Stomach (tissue), 4 donors: ENCODE data around the gene GRHL3.

Experiments
- EP300 ChIP-seq: sonication (generic); formaldehyde crosslinking; IDR thresholded peaks from one replicate; pipeline ENCODE4 v1.6.1; 2017; ENCODE audit warnings: antibody characterized with exemption
- POLR2A ChIP-seq, 4 donors: fragments of 450-650 bp; IDR thresholded peaks; one replicate each; pipeline ENCODE4 v1.6.1; 2016; ENCODE audit warnings: antibody characterized with exemption in 4 of 4, control low read depth in 2 of 4, mild to moderate bottlenecking in 1 of 4, moderate library complexity in 1 of 4
- POLR2AphosphoS5 ChIP-seq, 3 donors: sonication (generic); formaldehyde crosslinking; IDR thresholded peaks; one replicate each; pipeline ENCODE4 v1.6.1; 2016; ENCODE audit warnings: antibody characterized with exemption in 3 of 3
- TF ChIP-seq, protein P1 (sequence below), 7 experiments: fragments of 450-650 bp in 4 of 7; fragments of 200-600 bp in 3 of 7; sonication (generic) in 3 of 7; IDR thresholded peaks; one replicate each; pipeline ENCODE4 v1.5.1; 2016 to 2019; ENCODE audit warnings: antibody characterized with exemption in 7 of 7, control low read depth in 2 of 7, mild to moderate bottlenecking in 1 of 7

DNA sequence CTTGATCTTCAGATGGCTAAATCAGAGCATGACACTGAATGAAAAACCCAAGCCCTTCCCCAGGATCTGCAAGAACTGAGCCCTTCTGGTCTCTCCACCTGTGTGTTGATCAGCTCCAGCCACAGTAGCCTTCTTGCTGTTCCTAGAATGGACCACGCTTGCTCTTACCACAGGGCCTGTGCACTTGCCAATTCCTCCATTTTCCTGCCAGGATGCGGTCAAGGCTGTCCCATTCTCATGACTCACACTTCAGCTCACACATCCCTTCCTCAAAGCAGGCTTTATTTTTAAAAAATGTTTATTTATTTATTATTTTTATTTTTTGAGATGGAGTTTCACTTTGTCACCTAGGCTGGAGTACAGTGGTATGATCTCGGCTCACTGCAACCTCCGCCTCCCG lies 43.6 kb upstream of the GRHL3 start:
- no peak for TF ChIP-seq POLR2A (IDR thresholded peaks at IDR 0.05)
- TF ChIP-seq, protein P1, sequence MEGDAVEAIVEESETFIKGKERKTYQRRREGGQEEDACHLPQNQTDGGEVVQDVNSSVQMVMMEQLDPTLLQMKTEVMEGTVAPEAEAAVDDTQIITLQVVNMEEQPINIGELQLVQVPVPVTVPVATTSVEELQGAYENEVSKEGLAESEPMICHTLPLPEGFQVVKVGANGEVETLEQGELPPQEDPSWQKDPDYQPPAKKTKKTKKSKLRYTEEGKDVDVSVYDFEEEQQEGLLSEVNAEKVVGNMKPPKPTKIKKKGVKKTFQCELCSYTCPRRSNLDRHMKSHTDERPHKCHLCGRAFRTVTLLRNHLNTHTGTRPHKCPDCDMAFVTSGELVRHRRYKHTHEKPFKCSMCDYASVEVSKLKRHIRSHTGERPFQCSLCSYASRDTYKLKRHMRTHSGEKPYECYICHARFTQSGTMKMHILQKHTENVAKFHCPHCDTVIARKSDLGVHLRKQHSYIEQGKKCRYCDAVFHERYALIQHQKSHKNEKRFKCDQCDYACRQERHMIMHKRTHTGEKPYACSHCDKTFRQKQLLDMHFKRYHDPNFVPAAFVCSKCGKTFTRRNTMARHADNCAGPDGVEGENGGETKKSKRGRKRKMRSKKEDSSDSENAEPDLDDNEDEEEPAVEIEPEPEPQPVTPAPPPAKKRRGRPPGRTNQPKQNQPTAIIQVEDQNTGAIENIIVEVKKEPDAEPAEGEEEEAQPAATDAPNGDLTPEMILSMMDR (IDR thresholded peaks at IDR 0.05): no peak
- TF ChIP-seq POLR2AphosphoS5 (IDR thresholded peaks at IDR 0.05): no peak
- TF ChIP-seq EP300: no peak
